HepG2 (cell line): ENCODE measurements around the gene HDAC8. TPM values are rescaled to one million over a fixed set of nuclear protein-coding genes. Genes with fewer than 3 reads are reported as not detected.
A peak's percentile ranks its signal among the peaks of the same experiment; 100 is the strongest.

Source experiments
- ARID5B ChIP-seq: IDR thresholded peaks from 2 replicates; pipeline ENCODE4 v1.4.0; 2020; ENCODE audit warnings: mild to moderate bottlenecking, missing genetic modification reagents
- FOXJ3 ChIP-seq: sonication (generic); formaldehyde crosslinking; IDR thresholded peaks from 2 replicates; pipeline ENCODE4 v1.4.0; 2020; ENCODE audit warnings: missing genetic modification reagents, mild to moderate bottlenecking, borderline replicate concordance
- PRDM4 ChIP-seq: sonication (generic); formaldehyde crosslinking; IDR thresholded peaks from 2 replicates; pipeline ENCODE4 v1.9.0; 2021; ENCODE audit warnings: missing genetic modification reagents, borderline replicate concordance
- RARG ChIP-seq: sonication (generic); formaldehyde crosslinking; IDR thresholded peaks from 2 replicates; pipeline ENCODE4 v1.4.0; 2020; ENCODE audit warnings: low read depth, mild to moderate bottlenecking, missing genetic modification reagents
- SOX5 ChIP-seq: IDR thresholded peaks from 2 replicates; pipeline ENCODE4 v1.6.1; 2016; ENCODE audit warnings: borderline replicate concordance
- ZBTB10 ChIP-seq: sonication (generic); formaldehyde crosslinking; IDR thresholded peaks from 2 replicates; pipeline ENCODE4 v1.4.0; 2020; ENCODE audit warnings: missing genetic modification reagents, borderline replicate concordance
- ZNF101 ChIP-seq: sonication (generic); formaldehyde crosslinking; IDR thresholded peaks from 2 replicates; pipeline ENCODE4 v1.4.0; 2020; ENCODE audit warnings: mild to moderate bottlenecking, low read depth, missing genetic modification reagents, borderline replicate concordance
- ZNF260 ChIP-seq: sonication (generic); formaldehyde crosslinking; IDR thresholded peaks from 2 replicates; pipeline ENCODE4 v1.4.0; 2020; ENCODE audit warnings: missing genetic modification reagents, low read depth, mild to moderate bottlenecking, borderline replicate concordance
- ZNF281 ChIP-seq: sonication (generic); formaldehyde crosslinking; IDR thresholded peaks from 2 replicates; pipeline ENCODE4 v1.4.0; 2020; ENCODE audit warnings: missing genetic modification reagents, borderline replicate concordance
- ZNF292 ChIP-seq: sonication (generic); formaldehyde crosslinking; IDR thresholded peaks from 2 replicates; pipeline ENCODE4 v1.8.1; 2022; ENCODE audit warnings: mild to moderate bottlenecking, low read depth, missing genetic modification reagents, borderline replicate concordance
- ZNF710 ChIP-seq: sonication (generic); formaldehyde crosslinking; IDR thresholded peaks from 2 replicates; pipeline ENCODE4 v1.5.0; 2020; ENCODE audit warnings: mild to moderate bottlenecking, missing genetic modification reagents, borderline replicate concordance
- ZNF839 ChIP-seq: sonication (generic); formaldehyde crosslinking; IDR thresholded peaks from 2 replicates; pipeline ENCODE4 v1.4.0; 2020; ENCODE audit warnings: missing genetic modification reagents, mild to moderate bottlenecking, borderline replicate concordance
- polyA plus RNA-seq, 8 experiments: library from polyadenylated mRNA; depleted of rRNA in 3 of 8; stranded (reverse) in 7 of 8; unstranded in 1 of 8; fragments of >200 nt; fragmentation: Illumina TruSeq in 4 of 8; extraction: Trizol in 4 of 8; gene quantifications; 2 replicates each; pipeline versions ENCODE4 v1.2.1 to v1.2.3, GENCODE V29; 2011 to 2016; ENCODE audit warnings: low read depth in 4 of 8, missing spikeins in 1 of 8, mixed read lengths in 1 of 8; ENCODE audit not compliant: insufficient read depth in 1 of 8
- total RNA-seq, 5 experiments: library from RNA; depleted of rRNA; stranded (reverse); fragments of >200 nt; fragmentation: Illumina TruSeq; extraction: Trizol; gene quantifications; 2 replicates each; pipeline ENCODE4 v1.2.3, GENCODE V29; 2016; ENCODE audit warnings: low read depth in 1 of 5

HDAC8 gene
- total and polyA plus RNA-seq, 2 of the 13 experiments (the other 11 are each of a cell fraction or from before 2014, with no cell fraction given), result 13.7 to 28.6 TPM

- TF ChIP-seq ARID5B (0 out of 2 replicates have a peak, but pooled peaks have one; percentile 16), PRDM4 (CRISPR knock-in tag) (no peak), ZNF101 (CRISPR knock-in tag) (no peak), ZNF292 (CRISPR knock-in tag) (0 out of 2 replicates have a peak, but pooled peaks have one; percentile 16), ZBTB10 (CRISPR knock-in tag) (no peak), SOX5 (CRISPR knock-in tag) (peak; percentile 38; the same call in 1 of the 2 replicates), ZNF260 (CRISPR knock-in tag) (no peak), RARG (CRISPR knock-in tag) (no peak), ZNF281 (CRISPR knock-in tag) (no peak), FOXJ3 (CRISPR knock-in tag) (0 out of 2 replicates have a peak, but pooled peaks have one; percentile 23), ZNF710 (CRISPR knock-in tag) (no peak), ZNF839 (no peak)
Measured at GRCh38 chrX:72381439-72382201, 191.0 kb downstream of the HDAC8 start (continued).
